Posterior vena cava (tissue), 2 donors: ENCODE data around the gene TTLL1. TPM values are rescaled to one million over a fixed set of nuclear protein-coding genes. Genes with fewer than 3 reads are reported as not detected.
"Not testable (repeated sequence)": the region's sequence is repeated elsewhere in the genome, so short reads cannot be mapped to it uniquely, and the experiment has no call there.

ENCODE experiments used
- DNase-seq: peaks from one replicate; pipeline ENCODE4 v3.0.0-alpha.2; 2020; ENCODE audit warnings: low spot score
- intact Hi-C, 2 donors: fragments of 100-400 bp; cut with DNase I; formaldehyde crosslinking; loops; one replicate each; pipeline versions ENCODE4 v1.14.1 to v1.14.2; 2022 to 2023
- total RNA-seq, 2 donors: library from RNA; stranded (reverse); fragmentation: NEBNext Ultra II Directional; extraction: Animal tissue kit (Norgen Biotek cat#: 25700); gene quantifications; one replicate each; pipeline ENCODE4 v1.2.1, GENCODE V29; 2021
- donor health status: DM: yes; HTN: yes; CAD: no.
- donor health status: DM: yes; HTN: yes; CAD: no.

Gene TTLL1
- total RNA-seq, 2 donors from 2014 or later = 5.0 to 7.2 TPM

DNA sequence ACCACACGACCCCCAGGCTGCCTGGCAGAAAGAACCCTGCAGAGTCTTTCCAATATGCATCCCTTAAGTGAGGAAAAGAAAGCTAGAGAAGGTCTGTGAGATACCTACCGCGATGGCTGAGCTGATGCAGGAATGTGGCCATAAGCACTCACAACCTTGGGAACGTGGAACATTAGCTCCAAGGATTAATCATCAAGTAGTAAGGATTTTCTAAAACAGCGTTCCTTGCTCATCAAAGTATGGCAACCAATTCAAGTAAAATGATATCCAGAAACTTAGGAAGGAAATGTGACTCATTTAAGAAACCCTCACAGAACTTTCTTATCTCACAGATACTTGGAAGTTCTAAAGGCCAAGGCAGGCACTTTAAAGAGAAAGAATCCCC, 87.0 kb downstream of the TTLL1 start:
- intact Hi-C loops = no loop called here
- DNase-seq = no peak

- intact Hi-C loops = no loop called here
- DNase-seq = peak; percentile 69
Observed at GRCh38 chr22:43001271-43002201, 87.7 kb downstream of the TTLL1 start.

DNA sequence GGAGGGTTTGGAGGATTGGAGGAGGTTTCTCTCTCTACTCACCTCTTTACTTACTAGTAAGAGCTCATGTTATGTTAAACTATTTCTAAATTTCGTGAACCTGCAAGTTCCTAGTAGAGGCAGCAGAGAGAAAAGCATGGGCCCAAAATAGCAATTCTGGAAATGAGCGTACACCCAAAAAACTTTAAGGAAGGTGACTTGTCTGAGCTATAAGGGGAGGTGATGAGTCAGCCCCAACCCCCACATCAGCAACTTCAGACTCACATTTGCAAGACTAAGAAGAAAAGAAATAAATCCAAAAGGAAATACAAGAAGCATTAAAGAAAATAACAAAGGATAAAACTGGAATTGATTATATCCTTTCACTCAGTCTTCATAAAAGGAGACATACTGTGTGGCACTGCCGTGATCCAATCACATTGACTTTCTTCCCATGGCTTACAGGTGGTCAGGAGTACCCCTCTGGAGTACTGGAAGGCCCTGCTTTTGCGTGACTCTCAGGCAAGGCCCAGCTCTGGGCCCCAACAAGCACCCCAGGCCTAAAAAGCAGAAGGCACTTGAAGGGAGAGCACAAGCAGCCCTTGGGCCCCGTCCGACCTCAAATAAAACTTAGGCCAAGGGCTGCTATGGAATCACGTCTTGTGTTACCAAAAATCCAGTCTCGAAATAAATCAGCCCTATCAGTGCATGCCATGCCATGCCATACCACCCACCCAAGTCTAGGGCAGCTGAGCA, 88.6 kb downstream of the TTLL1 start:
- intact Hi-C loops = no loop called here
- DNase-seq = peak; percentile 11

- intact Hi-C loops = loop anchor here in 1 of 2 donors (10.0 kb wide), 1 partner anchor 63 kb away; no protein-coding TSS in a partner anchor
- DNase-seq = peak; percentile 8
Observed at GRCh38 chr22:42997582-42998090, 91.6 kb downstream of the TTLL1 start.

- DNase-seq = peak; percentile 84
- intact Hi-C loops = loop anchor here in 1 of 2 donors (10.0 kb wide), 1 partner anchor 62 kb away; no protein-coding TSS in a partner anchor
Observed at GRCh38 chr22:42996646-42997365, 92.4 kb downstream of the TTLL1 start.

DNA sequence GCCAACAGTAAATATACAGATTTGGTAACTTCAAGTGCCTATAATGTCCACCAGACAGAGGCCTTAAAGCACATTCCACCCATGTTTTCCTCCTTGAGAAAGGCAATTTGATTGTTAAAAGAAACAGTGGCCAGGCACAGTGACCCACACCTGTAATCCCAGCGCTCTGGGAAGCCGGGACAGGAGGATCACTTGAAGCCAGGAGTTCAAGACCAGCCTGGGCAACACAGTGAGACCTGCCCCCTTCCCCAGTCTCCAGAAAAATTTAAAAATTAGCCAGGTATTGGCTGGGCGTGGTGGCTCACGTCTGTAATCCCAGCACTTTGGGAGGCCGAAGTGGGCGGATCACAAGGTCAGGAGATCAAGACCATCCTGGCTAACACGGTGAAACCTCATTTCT, 93.5 kb downstream of the TTLL1 start:
- not testable (repeated sequence) for DNase-seq
- intact Hi-C loops = loop anchor here in 1 of 2 donors (10.0 kb wide), 1 partner anchor 61 kb away; no protein-coding TSS in a partner anchor

- intact Hi-C loops = loop anchor here in 1 of 2 donors (10.0 kb wide), 1 partner anchor 60 kb away; no protein-coding TSS in a partner anchor
- no peak for DNase-seq
Observed at GRCh38 chr22:42994917-42995562, 94.2 kb downstream of the TTLL1 start.

DNA sequence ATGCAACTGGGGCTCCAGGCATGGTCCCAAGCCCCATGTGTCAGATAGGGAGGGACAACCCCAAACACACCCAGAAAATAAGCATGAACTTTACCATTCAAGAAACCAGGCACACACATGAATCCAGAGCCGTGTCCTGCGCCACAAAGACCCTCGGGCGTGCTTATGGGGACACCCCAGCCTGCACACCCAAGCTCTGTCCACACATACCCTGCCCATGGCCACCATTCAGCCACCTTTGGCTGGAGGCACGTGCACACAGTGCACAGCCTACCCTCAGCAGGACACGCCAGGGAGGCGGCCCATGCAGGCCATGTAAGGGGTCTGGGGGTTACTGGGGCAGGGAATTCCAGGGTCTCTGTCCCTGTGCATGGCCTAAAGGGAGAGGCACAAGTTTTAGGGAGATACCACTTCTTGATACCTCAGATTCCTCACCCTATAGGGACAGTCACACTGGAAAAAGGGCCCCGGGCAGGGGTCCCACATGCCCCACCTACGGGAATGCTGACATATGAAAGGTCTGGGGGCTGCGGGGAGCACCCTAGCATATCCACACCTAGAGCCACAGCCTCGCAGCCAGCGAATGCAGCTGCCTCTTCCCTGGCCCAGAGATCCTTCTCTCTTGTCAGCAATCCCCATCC, 94.8 kb downstream of the TTLL1 start:
- intact Hi-C loops = loop anchor here in 1 of 2 donors (10.0 kb wide), 1 partner anchor 60 kb away; no protein-coding TSS in a partner anchor
- DNase-seq = no peak

- intact Hi-C loops = loop anchor here in 1 of 2 donors (10.0 kb wide), 1 partner anchor 59 kb away; no protein-coding TSS in a partner anchor
- no peak for DNase-seq
Observed at GRCh38 chr22:42993651-42994275, 95.4 kb downstream of the TTLL1 start.

GRCh38 chr22:42992886-42993479, 96.2 kb downstream of the TTLL1 start:
- no peak for DNase-seq

DNA sequence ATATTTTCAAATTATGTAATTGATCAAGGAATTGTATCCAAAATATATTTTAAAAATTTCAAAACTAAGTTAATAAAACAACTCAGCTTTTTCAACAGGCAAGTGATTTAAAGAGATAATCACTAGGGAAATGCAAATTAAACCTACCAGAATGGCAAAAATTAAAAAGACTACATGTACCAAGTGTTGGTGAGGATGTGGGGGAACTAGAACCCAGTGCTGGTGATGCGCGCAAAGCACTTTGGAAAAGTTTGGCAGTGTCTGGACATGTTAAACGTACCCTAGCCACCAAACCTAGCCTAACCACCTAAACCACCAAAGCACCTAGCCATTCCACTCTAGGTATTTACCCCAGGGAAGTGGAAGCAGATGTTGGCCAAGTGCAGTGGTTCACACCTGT, 97.1 kb downstream of the TTLL1 start:
- no peak for DNase-seq
- intact Hi-C loops = loop anchor here in 1 of 2 donors (10.0 kb wide), 1 partner anchor 57 kb away; no protein-coding TSS in a partner anchor

More at GRCh38 chr22:42992886-42993479, 96.2 kb downstream of the TTLL1 start:
- intact Hi-C loops = loop anchor here in 1 of 2 donors (10.0 kb wide), 1 partner anchor 58 kb away; no protein-coding TSS in a partner anchor

DNA sequence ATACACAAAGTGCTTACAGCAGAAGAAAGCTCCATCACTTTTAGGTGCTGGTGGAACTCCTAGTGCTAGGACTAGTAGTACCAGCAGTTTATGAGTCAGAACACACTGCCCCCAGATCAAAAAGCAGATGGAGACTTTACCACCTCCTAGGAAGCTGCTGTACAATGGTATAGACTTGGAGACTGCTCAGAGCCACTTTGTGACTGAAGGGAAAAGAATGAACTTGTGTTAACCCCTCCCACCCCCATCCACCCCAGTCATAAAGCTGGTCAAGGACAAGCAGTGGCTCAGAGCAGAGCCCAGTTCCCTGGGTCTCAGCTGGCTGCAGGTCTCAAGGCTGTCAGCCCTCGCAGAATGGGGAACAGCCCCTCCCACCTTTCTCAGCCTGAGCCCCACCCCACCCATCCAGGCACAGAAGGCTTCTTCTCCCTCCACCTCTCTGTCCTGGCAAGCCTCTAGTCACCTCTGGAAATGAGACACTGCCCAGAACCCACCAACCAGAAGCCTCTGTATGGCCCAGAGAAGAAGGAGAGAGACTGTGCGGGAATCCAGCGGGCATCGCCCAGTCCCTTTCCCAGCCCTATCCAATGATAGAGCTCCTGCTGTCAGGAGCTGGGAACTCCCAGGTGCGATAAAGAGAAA, 98.1 kb downstream of the TTLL1 start:
- DNase-seq = no peak

GRCh38 chr22:42990131-42990838, 98.9 kb downstream of the TTLL1 start:
- intact Hi-C loops = loop anchor here in 1 of 2 donors (10.0 kb wide), 1 partner anchor 55 kb away; no protein-coding TSS in a partner anchor
- DNase-seq = no peak

More for the DNA sequence above, 98.1 kb downstream of the TTLL1 start:
- intact Hi-C loops = loop anchor here in 1 of 2 donors (10.0 kb wide), 1 partner anchor 56 kb away; no protein-coding TSS in a partner anchor
